Measurements from ENCODE around the gene LRRC63. TPM values are rescaled to one million over a fixed set of nuclear protein-coding genes. Genes with fewer than 3 reads are reported as not detected.

Gene LRRC63
- total RNA-seq, 1 experiment from 2014 or later = 0.82 TPM

DNA sequence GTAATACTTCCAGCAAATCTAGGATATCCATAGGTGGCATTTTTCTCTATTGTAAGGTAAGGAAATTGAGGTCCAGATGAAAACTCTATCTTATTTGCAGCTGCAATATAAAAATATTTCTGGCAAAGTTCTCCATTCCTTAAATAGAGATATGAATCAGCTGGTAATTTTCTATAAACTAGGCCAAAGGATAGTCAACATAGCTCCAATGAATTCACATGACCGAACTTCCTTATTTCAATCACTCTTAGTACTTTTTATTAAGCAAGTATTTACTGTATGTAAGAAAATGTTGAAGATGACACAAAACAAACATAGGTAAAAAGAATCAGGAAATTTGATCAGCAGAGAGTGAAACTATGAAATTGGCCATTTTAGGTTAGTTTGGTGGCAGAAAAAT, 16.7 kb upstream of the LRRC63 start:
- ChIA-PET POLR2A (ENCODE audit: low non-redundant PET) (no interaction called here), CTCF (no interaction called here)
- H3K27me3 ChIP-seq (replicated peaks; ENCODE audit: insufficient read depth, low read depth, low read length, poor library complexity) = no peaks in the 10 kb centered on the region
- no peaks in the 10 kb centered on the region for H3K9me3 ChIP-seq (ENCODE audit: low read depth, low read length, poor library complexity, severe bottlenecking)
- DNase-seq (ENCODE audit: low spot score) = no peak
- no peak overlapping the region for H3K4me3 ChIP-seq (ENCODE audit: low read depth, low read length, poor library complexity, severe bottlenecking)
- H3K27ac ChIP-seq (ENCODE audit: low read depth, low read length, poor library complexity, severe bottlenecking) = no peak overlapping the region
- no TSS peak for BruUV-seq (replicated peaks)
- H3K36me3 ChIP-seq (ENCODE audit: insufficient read depth, low read length, poor library complexity, severe bottlenecking) = no peaks in the 10 kb centered on the region
- TF ChIP-seq EZH2 (IDR thresholded peaks at IDR 0.05; ENCODE audit: borderline replicate concordance, low read depth, low read length, poor library complexity, severe bottlenecking) = no peak
- TF ChIP-seq, protein P1, sequence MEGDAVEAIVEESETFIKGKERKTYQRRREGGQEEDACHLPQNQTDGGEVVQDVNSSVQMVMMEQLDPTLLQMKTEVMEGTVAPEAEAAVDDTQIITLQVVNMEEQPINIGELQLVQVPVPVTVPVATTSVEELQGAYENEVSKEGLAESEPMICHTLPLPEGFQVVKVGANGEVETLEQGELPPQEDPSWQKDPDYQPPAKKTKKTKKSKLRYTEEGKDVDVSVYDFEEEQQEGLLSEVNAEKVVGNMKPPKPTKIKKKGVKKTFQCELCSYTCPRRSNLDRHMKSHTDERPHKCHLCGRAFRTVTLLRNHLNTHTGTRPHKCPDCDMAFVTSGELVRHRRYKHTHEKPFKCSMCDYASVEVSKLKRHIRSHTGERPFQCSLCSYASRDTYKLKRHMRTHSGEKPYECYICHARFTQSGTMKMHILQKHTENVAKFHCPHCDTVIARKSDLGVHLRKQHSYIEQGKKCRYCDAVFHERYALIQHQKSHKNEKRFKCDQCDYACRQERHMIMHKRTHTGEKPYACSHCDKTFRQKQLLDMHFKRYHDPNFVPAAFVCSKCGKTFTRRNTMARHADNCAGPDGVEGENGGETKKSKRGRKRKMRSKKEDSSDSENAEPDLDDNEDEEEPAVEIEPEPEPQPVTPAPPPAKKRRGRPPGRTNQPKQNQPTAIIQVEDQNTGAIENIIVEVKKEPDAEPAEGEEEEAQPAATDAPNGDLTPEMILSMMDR (conservative IDR thresholded peaks at IDR 0.05; ENCODE audit: low read depth, low read length) = no peak
- intact Hi-C loops (cut with micrococcal nuclease; ENCODE audit: unreplicated experiment) = no loop called here
- H3K4me1 ChIP-seq (ENCODE audit: insufficient read depth, low read length, poor library complexity, severe bottlenecking) = no peaks in the 10 kb centered on the region

DNA sequence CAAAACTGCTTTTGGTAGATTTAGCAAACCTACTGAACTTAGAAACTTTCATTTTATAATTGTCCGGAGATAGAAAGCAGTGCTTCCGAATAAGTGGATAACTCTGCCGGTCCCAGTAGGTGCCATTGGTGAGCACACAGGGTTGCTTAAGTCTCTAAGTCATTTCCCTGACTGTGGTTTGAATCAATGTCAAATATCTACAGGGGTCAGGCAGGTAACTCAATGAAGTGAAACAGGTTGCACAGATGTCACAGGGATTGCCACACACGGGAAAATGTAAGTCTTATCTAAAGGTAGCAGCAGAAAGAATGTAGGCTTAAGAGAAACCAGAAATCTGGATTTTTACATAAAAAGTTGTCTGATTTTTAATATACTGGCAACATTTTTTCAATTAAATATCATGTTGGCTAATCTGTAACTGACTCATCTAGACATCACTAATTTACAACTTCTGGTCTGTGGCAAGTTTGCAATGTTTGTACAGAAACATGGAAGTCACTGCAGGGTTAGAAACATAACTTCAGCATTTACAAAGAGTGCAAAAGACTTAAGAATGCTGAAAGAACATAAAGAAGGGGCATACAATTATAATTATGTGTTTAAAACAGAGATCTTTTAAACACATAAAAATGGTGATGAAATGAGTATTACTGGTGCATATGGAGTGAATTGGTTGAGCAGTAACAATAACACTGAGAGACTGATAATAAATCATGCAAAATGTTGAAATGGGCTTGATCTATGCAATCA, 14.3 kb upstream of the LRRC63 start:
- Histone ChIP-seq H3K36me3 (ENCODE audit: insufficient read depth, low read length, poor library complexity, severe bottlenecking) (no peaks in the 10 kb centered on the region), H3K9me3 (ENCODE audit: low read depth, low read length, poor library complexity, severe bottlenecking) (no peaks in the 10 kb centered on the region), H3K27me3 (replicated peaks; ENCODE audit: insufficient read depth, low read depth, low read length, poor library complexity) (no peaks in the 10 kb centered on the region), H3K4me3 (ENCODE audit: low read depth, low read length, poor library complexity, severe bottlenecking) (no peak overlapping the region), H3K27ac (ENCODE audit: low read depth, low read length, poor library complexity, severe bottlenecking) (no peak overlapping the region), H3K4me1 (ENCODE audit: insufficient read depth, low read length, poor library complexity, severe bottlenecking) (no peaks in the 10 kb centered on the region)
- no TSS peak for BruUV-seq (replicated peaks)
- no peak for TF ChIP-seq EZH2 (IDR thresholded peaks at IDR 0.05; ENCODE audit: borderline replicate concordance, low read depth, low read length, poor library complexity, severe bottlenecking)
- TF ChIP-seq, protein P1 (conservative IDR thresholded peaks at IDR 0.05; ENCODE audit: low read depth, low read length) = no peak
- DNase-seq (ENCODE audit: low spot score) = no peak
- POLR2A ChIA-PET (ENCODE audit: low non-redundant PET) = no interaction called here
- CTCF ChIA-PET = no interaction called here
- intact Hi-C loops (cut with micrococcal nuclease; ENCODE audit: unreplicated experiment) = no loop called here

DNA sequence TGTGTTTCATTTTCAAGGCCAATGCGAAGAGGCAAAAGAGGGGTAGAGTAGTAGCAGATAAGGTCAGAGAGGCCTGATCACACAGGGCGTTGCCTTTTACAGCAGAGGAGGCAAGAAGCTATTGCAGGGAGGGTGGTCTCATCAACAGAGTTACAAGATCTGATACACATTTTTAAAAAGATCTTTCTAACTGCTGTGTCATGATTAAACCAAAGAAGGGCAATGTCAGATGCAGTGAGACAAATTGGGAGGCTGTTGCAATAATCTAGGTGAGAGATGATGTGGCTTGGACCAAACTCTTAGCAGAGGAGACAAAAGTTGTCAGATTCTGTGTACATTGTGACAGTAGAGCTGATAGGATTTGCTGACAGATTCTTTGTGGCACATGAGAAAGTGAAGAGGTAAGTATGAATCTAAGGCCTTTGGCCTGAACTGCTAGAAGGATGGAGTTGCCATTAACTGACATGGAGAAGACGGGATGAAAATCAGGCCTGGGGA, 13.0 kb upstream of the LRRC63 start:
- peaks cover 3% of the 10 kb centered on the region for H3K4me1 ChIP-seq (ENCODE audit: insufficient read depth, low read length, poor library complexity, severe bottlenecking)
- no peaks in the 10 kb centered on the region for H3K9me3 ChIP-seq (ENCODE audit: low read depth, low read length, poor library complexity, severe bottlenecking)
- no peak for TF ChIP-seq EZH2 (IDR thresholded peaks at IDR 0.05; ENCODE audit: borderline replicate concordance, low read depth, low read length, poor library complexity, severe bottlenecking)
- TF ChIP-seq, protein P1 (conservative IDR thresholded peaks at IDR 0.05; ENCODE audit: low read depth, low read length) = no peak
- H3K36me3 ChIP-seq (ENCODE audit: insufficient read depth, low read length, poor library complexity, severe bottlenecking) = no peaks in the 10 kb centered on the region
- H3K27ac ChIP-seq (ENCODE audit: low read depth, low read length, poor library complexity, severe bottlenecking) = no peak overlapping the region
- BruUV-seq (replicated peaks) = no TSS peak
- ChIA-PET POLR2A (ENCODE audit: low non-redundant PET) (interaction anchor here (0.6 kb wide), 1 partner anchor 9 kb away, joined by 3 read pairs; no protein-coding TSS in a partner anchor), CTCF (no interaction called here)
- no peak overlapping the region for H3K4me3 ChIP-seq (ENCODE audit: low read depth, low read length, poor library complexity, severe bottlenecking)
- DNase-seq (ENCODE audit: low spot score) = no peak
- intact Hi-C loops (cut with micrococcal nuclease; ENCODE audit: unreplicated experiment) = no loop called here
- no peaks in the 10 kb centered on the region for H3K27me3 ChIP-seq (replicated peaks; ENCODE audit: insufficient read depth, low read depth, low read length, poor library complexity)

Data from A673 (cell line).